SK-N-SH treated with all-trans-retinoic acid at 6 μM for 48 hours (cell line): ENCODE data around the gene NME1.

Experiments
- ATAC-seq: fragments of 200-7000 bp; cut with Tn5 transposase; 3 replicates; pipeline ENCODE4 v1.9.1; 2020; ENCODE audit warnings: mild to moderate bottlenecking, moderate library complexity
- ARNTL ChIP-seq: fragments of 450-650 bp; formaldehyde crosslinking; IDR thresholded peaks from 2 replicates; pipeline ENCODE4 v1.5.0; 2020; ENCODE audit warnings: low read depth, mild to moderate bottlenecking, moderate library complexity, borderline replicate concordance
- BACH2 ChIP-seq: fragments of 250-450 bp; sonication (Bioruptor Pico); IDR thresholded peaks from 2 replicates; pipeline ENCODE4 v1.9.0; 2021; ENCODE audit warnings: mild to moderate bottlenecking, borderline replicate concordance
- CSDC2 ChIP-seq: fragments of 250-450 bp; sonication (Bioruptor Pico); IDR thresholded peaks from 2 replicates; pipeline ENCODE4 v1.5.0; 2020; ENCODE audit warnings: mild to moderate bottlenecking, moderate library complexity
- ESRRG ChIP-seq: fragments of 250-450 bp; sonication (Bioruptor Pico); IDR thresholded peaks from 2 replicates; pipeline ENCODE4 v1.6.1; 2021; ENCODE audit warnings: mild to moderate bottlenecking
- GLIS3 ChIP-seq: fragments of 250-450 bp; sonication (Bioruptor Pico); IDR thresholded peaks from 2 replicates; pipeline ENCODE4 v1.5.0; 2020; ENCODE audit warnings: mild to moderate bottlenecking, moderate library complexity
- OSR1 ChIP-seq: fragments of 250-450 bp; sonication (Bioruptor Pico); IDR thresholded peaks from 2 replicates; pipeline ENCODE4 v1.8.0; 2022; ENCODE audit warnings: moderate library complexity, mild to moderate bottlenecking, inconsistent platforms
- PPARA ChIP-seq: fragments of 250-450 bp; sonication (Bioruptor Pico); IDR thresholded peaks from 2 replicates; pipeline ENCODE4 v1.5.0; 2020; ENCODE audit warnings: mild to moderate bottlenecking, borderline replicate concordance
- RARB ChIP-seq: fragments of 250-450 bp; sonication (Bioruptor Pico); IDR thresholded peaks from 2 replicates; pipeline ENCODE4 v1.8.0; 2021; ENCODE audit warnings: mild to moderate bottlenecking, moderate library complexity
- TOX ChIP-seq: fragments of 250-450 bp; sonication (Bioruptor Pico); IDR thresholded peaks from 2 replicates; pipeline ENCODE4 v1.8.0; 2021; ENCODE audit warnings: mild to moderate bottlenecking, moderate library complexity, borderline replicate concordance
- ZC3H10 ChIP-seq: fragments of 250-450 bp; sonication (Bioruptor Pico); IDR thresholded peaks from 2 replicates; pipeline ENCODE4 v1.5.1; 2021; ENCODE audit warnings: mild to moderate bottlenecking, moderate library complexity
- ZFP3 ChIP-seq: fragments of 250-450 bp; sonication (Bioruptor Pico); IDR thresholded peaks from 2 replicates; pipeline ENCODE4 v1.5.0; 2020; ENCODE audit warnings: mild to moderate bottlenecking, moderate library complexity
- ZNF565 ChIP-seq: fragments of 450-650 bp; formaldehyde crosslinking; conservative IDR thresholded peaks from 2 replicates; pipeline ENCODE4 v1.5.0; 2020; ENCODE audit warnings: low read depth, mild to moderate bottlenecking, moderate library complexity
- ZNF70 ChIP-seq: fragments of 450-650 bp; formaldehyde crosslinking; IDR thresholded peaks from 2 replicates; pipeline ENCODE4 v1.5.0; 2020; ENCODE audit warnings: mild to moderate bottlenecking, moderate library complexity
- ZNF8 ChIP-seq: fragments of 450-650 bp; formaldehyde crosslinking; IDR thresholded peaks from 2 replicates; pipeline ENCODE4 v1.5.0; 2020; ENCODE audit warnings: mild to moderate bottlenecking, moderate library complexity
- TF ChIP-seq, protein P1 (sequence below): fragments of 250-450 bp; sonication (Bioruptor Pico); IDR thresholded peaks from 2 replicates; pipeline ENCODE4 v1.8.0; 2021; ENCODE audit warnings: low read depth, mild to moderate bottlenecking, moderate library complexity, borderline replicate concordance
- TF ChIP-seq, protein P2 (sequence below): fragments of 250-450 bp; sonication (Bioruptor Pico); IDR thresholded peaks from 2 replicates; pipeline ENCODE4 v1.5.1; 2020; ENCODE audit warnings: low read depth, mild to moderate bottlenecking, moderate library complexity
- TF ChIP-seq, protein P3 (sequence below): fragments of 250-450 bp; sonication (Bioruptor Pico); IDR thresholded peaks from 2 replicates; pipeline ENCODE4 v1.8.0; 2020; ENCODE audit warnings: mild to moderate bottlenecking, moderate library complexity, borderline replicate concordance
- TF ChIP-seq, protein P4 (sequence below): fragments of 250-450 bp; sonication (Bioruptor Pico); IDR thresholded peaks from 2 replicates; pipeline ENCODE4 v1.5.1; 2021; ENCODE audit warnings: mild to moderate bottlenecking, moderate library complexity
- TF ChIP-seq, protein P5 (sequence below): fragments of 250-450 bp; sonication (Bioruptor Pico); IDR thresholded peaks from 2 replicates; pipeline ENCODE4 v1.5.0; 2020; ENCODE audit warnings: mild to moderate bottlenecking, moderate library complexity

The NME1 gene

DNA sequence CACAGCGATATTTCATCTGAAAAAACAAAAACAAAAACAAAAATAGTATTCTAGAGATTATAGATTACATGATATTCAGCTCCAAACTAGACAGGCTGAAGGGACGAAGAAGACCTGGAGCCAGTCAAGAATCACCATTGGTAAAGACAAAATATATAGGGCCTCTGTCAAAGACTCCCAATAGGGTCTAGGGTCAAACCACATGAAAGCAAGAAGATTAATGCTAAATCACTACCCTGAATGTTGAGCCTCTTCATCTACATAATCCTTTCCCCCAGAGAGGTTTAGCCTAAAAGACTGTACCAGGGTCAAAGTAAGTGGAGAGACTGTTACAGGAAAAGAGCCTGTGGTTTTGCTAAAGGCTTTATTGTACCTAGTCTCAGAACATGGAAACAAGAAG, 10.8 kb upstream of the NME1 start:
- no peak for ATAC-seq
- TF ChIP-seq ZFP3 (CRISPR knock-in tag) (no peak), TOX (no peak), OSR1 (CRISPR knock-in tag) (no peak), GLIS3 (no peak), ZC3H10 (no peak), RARB (CRISPR knock-in tag) (no peak), PPARA (no peak), CSDC2 (no peak), ARNTL (CRISPR knock-in tag) (no peak), ZNF565 (no peak), ZNF70 (no peak), BACH2 (CRISPR knock-in tag) (no peak), ZNF8 (CRISPR knock-in tag) (no peak), ESRRG (CRISPR knock-in tag) (no peak)
- TF ChIP-seq, protein P1, sequence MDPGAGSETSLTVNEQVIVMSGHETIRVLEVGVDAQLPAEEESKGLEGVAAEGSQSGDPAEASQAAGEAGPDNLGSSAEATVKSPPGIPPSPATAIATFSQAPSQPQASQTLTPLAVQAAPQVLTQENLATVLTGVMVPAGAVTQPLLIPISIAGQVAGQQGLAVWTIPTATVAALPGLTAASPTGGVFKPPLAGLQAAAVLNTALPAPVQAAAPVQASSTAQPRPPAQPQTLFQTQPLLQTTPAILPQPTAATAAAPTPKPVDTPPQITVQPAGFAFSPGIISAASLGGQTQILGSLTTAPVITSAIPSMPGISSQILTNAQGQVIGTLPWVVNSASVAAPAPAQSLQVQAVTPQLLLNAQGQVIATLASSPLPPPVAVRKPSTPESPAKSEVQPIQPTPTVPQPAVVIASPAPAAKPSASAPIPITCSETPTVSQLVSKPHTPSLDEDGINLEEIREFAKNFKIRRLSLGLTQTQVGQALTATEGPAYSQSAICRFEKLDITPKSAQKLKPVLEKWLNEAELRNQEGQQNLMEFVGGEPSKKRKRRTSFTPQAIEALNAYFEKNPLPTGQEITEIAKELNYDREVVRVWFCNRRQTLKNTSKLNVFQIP (CRISPR knock-in tag): no peak
- TF ChIP-seq, protein P2, sequence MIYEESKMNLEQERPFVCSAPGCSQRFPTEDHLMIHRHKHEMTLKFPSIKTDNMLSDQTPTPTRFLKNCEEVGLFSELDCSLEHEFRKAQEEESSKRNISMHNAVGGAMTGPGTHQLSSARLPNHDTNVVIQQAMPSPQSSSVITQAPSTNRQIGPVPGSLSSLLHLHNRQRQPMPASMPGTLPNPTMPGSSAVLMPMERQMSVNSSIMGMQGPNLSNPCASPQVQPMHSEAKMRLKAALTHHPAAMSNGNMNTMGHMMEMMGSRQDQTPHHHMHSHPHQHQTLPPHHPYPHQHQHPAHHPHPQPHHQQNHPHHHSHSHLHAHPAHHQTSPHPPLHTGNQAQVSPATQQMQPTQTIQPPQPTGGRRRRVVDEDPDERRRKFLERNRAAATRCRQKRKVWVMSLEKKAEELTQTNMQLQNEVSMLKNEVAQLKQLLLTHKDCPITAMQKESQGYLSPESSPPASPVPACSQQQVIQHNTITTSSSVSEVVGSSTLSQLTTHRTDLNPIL (CRISPR knock-in tag): no peak
- TF ChIP-seq, protein P3, sequence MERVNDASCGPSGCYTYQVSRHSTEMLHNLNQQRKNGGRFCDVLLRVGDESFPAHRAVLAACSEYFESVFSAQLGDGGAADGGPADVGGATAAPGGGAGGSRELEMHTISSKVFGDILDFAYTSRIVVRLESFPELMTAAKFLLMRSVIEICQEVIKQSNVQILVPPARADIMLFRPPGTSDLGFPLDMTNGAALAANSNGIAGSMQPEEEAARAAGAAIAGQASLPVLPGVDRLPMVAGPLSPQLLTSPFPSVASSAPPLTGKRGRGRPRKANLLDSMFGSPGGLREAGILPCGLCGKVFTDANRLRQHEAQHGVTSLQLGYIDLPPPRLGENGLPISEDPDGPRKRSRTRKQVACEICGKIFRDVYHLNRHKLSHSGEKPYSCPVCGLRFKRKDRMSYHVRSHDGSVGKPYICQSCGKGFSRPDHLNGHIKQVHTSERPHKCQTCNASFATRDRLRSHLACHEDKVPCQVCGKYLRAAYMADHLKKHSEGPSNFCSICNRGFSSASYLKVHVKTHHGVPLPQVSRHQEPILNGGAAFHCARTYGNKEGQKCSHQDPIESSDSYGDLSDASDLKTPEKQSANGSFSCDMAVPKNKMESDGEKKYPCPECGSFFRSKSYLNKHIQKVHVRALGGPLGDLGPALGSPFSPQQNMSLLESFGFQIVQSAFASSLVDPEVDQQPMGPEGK (CRISPR knock-in tag): no peak
- TF ChIP-seq, protein P4, sequence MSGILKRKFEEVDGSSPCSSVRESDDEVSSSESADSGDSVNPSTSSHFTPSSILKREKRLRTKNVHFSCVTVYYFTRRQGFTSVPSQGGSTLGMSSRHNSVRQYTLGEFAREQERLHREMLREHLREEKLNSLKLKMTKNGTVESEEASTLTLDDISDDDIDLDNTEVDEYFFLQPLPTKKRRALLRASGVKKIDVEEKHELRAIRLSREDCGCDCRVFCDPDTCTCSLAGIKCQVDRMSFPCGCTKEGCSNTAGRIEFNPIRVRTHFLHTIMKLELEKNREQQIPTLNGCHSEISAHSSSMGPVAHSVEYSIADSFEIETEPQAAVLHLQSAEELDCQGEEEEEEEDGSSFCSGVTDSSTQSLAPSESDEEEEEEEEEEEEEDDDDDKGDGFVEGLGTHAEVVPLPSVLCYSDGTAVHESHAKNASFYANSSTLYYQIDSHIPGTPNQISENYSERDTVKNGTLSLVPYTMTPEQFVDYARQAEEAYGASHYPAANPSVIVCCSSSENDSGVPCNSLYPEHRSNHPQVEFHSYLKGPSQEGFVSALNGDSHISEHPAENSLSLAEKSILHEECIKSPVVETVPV (CRISPR knock-in tag): no peak

DNA sequence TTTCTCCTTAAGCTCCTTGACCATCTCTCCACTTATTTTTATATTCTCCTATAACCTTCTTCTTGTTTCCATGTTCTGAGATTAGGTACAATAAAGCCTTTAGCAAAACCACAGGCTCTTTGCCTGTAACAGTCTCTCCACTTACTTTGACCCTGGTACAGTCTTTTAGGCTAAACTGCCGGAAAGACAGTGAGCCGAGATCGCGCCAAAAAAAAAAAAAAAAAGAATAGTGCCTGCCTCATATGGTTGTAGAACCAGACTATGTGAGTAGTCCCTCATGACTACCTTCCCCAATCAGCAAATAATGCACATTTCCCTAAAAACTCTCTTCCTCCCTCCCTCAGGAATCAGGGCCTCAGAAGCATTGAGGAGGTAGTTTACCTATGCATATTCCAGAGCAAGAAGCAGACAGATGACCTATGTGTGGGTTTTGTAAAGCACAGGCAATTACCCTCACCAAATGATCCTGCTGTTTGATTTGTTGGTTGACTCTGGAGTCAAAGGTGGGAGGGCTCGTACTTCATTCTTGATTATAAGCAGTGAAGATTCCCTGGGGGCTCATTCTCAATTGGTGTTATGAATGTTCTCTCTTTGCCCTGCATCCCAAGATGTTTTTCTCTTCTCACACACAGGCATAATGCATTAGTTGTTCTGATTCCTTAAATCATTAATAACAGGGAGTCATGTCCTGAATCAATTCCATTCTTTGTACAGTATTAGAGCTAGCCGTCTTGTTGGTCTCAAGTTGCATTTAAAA, 8.9 kb upstream of the NME1 start:
- TF ChIP-seq ARNTL (CRISPR knock-in tag) (no peak), TOX (no peak), PPARA (no peak)
- TF ChIP-seq, protein P1 (CRISPR knock-in tag): no peak
- TF ChIP-seq, protein P4 (CRISPR knock-in tag): no peak
- ATAC-seq: no peak; the same call in 2 of the 3 replicates

DNA sequence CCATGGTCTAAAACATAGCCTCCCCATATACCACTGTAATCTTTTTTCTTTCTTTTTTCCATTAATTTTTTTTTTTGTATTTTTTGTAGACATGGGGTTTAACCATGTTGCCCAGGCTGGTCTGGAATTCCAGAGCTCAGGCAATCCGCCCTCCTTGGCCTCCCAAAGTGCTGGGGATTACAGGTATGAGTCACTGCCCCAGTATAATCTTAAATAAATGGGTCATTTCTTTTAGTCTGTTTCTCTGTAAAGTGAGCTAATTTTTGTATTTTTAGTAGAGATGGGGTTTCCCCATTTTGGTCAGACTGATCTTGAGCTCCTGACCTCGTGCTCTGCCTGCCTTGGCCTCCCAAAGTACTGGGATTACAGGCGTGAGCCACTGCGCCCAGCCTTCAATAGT, 5.7 kb upstream of the NME1 start:
- ATAC-seq: no peak
- TF ChIP-seq, protein P1 (CRISPR knock-in tag): no peak
- TF ChIP-seq ESRRG (CRISPR knock-in tag): no peak
- TF ChIP-seq, protein P5, sequence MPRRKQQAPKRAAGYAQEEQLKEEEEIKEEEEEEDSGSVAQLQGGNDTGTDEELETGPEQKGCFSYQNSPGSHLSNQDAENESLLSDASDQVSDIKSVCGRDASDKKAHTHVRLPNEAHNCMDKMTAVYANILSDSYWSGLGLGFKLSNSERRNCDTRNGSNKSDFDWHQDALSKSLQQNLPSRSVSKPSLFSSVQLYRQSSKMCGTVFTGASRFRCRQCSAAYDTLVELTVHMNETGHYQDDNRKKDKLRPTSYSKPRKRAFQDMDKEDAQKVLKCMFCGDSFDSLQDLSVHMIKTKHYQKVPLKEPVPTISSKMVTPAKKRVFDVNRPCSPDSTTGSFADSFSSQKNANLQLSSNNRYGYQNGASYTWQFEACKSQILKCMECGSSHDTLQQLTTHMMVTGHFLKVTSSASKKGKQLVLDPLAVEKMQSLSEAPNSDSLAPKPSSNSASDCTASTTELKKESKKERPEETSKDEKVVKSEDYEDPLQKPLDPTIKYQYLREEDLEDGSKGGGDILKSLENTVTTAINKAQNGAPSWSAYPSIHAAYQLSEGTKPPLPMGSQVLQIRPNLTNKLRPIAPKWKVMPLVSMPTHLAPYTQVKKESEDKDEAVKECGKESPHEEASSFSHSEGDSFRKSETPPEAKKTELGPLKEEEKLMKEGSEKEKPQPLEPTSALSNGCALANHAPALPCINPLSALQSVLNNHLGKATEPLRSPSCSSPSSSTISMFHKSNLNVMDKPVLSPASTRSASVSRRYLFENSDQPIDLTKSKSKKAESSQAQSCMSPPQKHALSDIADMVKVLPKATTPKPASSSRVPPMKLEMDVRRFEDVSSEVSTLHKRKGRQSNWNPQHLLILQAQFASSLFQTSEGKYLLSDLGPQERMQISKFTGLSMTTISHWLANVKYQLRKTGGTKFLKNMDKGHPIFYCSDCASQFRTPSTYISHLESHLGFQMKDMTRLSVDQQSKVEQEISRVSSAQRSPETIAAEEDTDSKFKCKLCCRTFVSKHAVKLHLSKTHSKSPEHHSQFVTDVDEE (CRISPR knock-in tag): no peak
- TF ChIP-seq ZNF8 (CRISPR knock-in tag): no peak
- TF ChIP-seq TOX: no peak
- TF ChIP-seq ZFP3 (CRISPR knock-in tag): no peak
- no peak for TF ChIP-seq RARB (CRISPR knock-in tag)
- TF ChIP-seq, protein P4 (CRISPR knock-in tag): no peak
- no peak for TF ChIP-seq ZNF70
